ENCODE measurements around the gene CTR9. TPM values are rescaled to one million over a fixed set of nuclear protein-coding genes. Genes with fewer than 3 reads are reported as not detected.

Gene CTR9
- total RNA-seq, 1 donor from 2014 or later: 30.2 TPM

GRCh38 chr11:10763766-10764165, 12.7 kb downstream of the CTR9 start:
- ATAC-seq (no peak), DNase-seq (no peak)
- H3K4me3 ChIP-seq: no peak overlapping the region
- no peaks in the 10 kb centered on the region for H3K36me3 ChIP-seq
- H3K27ac ChIP-seq: no peak overlapping the region
- no peaks in the 10 kb centered on the region for H3K9me3 ChIP-seq
- no peaks in the 10 kb centered on the region for H3K27me3 ChIP-seq (ENCODE audit: low read depth)
- H3K4me1 ChIP-seq: no peaks in the 10 kb centered on the region
- intact Hi-C loops (cut with DNase I): no loop called here
- TF ChIP-seq CTCF (IDR thresholded peaks at IDR 0.05): no peak

- Histone ChIP-seq H3K4me3 (no peak overlapping the region), H3K27ac (no peak overlapping the region), H3K4me1 (no peaks in the 10 kb centered on the region), H3K27me3 (ENCODE audit: low read depth) (no peaks in the 10 kb centered on the region), H3K36me3 (no peaks in the 10 kb centered on the region), H3K9me3 (no peaks in the 10 kb centered on the region)
- no peak for TF ChIP-seq CTCF (IDR thresholded peaks at IDR 0.05)
- no peak for ATAC-seq
- DNase-seq: no peak
- intact Hi-C loops (cut with DNase I): no loop called here
Observed at GRCh38 chr11:10764412-10764811, 13.4 kb downstream of the CTR9 start.

GRCh38 chr11:10770626-10771254, 19.7 kb downstream of the CTR9 start:
- H3K27ac ChIP-seq: no peak overlapping the region
- no peaks in the 10 kb centered on the region for H3K4me1 ChIP-seq
- no peaks in the 10 kb centered on the region for H3K36me3 ChIP-seq
- peak; percentile 58 for TF ChIP-seq CTCF (IDR thresholded peaks at IDR 0.05)
- no peaks in the 10 kb centered on the region for H3K27me3 ChIP-seq (ENCODE audit: low read depth)
- intact Hi-C loops (cut with DNase I): no loop called here
- no peaks in the 10 kb centered on the region for H3K9me3 ChIP-seq
- DNase-seq: no peak
- H3K4me3 ChIP-seq: no peak overlapping the region
- ATAC-seq: peak in 1 of 2 donors; percentile 45

GRCh38 chr11:10771457-10771856, 20.4 kb downstream of the CTR9 start:
- Histone ChIP-seq H3K9me3 (no peaks in the 10 kb centered on the region), H3K36me3 (no peaks in the 10 kb centered on the region), H3K4me1 (no peaks in the 10 kb centered on the region), H3K4me3 (no peak overlapping the region), H3K27me3 (ENCODE audit: low read depth) (no peaks in the 10 kb centered on the region), H3K27ac (no peak overlapping the region)
- TF ChIP-seq CTCF (IDR thresholded peaks at IDR 0.05): no peak
- ATAC-seq (no peak), DNase-seq (no peak)
- intact Hi-C loops (cut with DNase I): no loop called here

- no peak for DNase-seq
- Histone ChIP-seq H3K4me3 (no peak overlapping the region), H3K27ac (no peak overlapping the region), H3K36me3 (peaks cover 24% of the 10 kb centered on the region), H3K4me1 (peaks cover 11% of the 10 kb centered on the region), H3K9me3 (no peaks in the 10 kb centered on the region), H3K27me3 (ENCODE audit: low read depth) (no peaks in the 10 kb centered on the region)
- intact Hi-C loops (cut with DNase I): no loop called here
- TF ChIP-seq CTCF (IDR thresholded peaks at IDR 0.05): no peak
- ATAC-seq: no peak
Observed at GRCh38 chr11:10774811-10775210, 23.8 kb downstream of the CTR9 start.
